NOMO-1 treated with DMSO at 0.1 percent for 48 hours (cell line): Measurements from ENCODE around the gene ASTN2.

ENCODE experiments used
- DNase-seq: peaks from one replicate; lab custom pipeline; 2025; ENCODE audit not compliant: unreplicated experiment; lab: John Stamatoyannopoulos, UW

Gene ASTN2

DNA sequence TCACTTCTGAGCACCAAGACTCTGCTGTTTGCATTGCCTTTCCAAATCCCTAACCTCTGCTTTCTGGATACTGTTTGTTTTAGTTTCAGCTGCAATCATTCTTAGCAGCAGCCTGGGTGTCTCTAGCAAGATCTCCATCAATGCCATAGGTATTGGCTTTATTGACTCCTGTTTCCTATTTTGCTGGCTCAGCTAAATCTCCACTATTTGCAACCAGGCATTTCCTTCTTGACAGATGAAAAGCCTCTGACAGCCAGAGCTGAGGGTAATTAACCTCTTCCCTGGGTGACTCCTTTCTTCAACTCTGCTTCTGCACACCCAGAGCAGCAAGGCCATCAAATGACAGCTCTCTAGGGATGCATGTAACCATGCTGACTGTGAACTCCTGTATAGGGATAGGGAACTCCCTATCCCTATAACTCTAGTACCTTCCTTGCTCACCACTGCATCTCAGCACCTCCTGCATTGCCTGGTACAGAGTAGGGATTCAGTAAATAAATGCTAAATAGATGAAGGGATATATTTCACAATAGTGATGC is 434.2 kb downstream of the ASTN2 start:
- DNase-seq, result no peak

DNA sequence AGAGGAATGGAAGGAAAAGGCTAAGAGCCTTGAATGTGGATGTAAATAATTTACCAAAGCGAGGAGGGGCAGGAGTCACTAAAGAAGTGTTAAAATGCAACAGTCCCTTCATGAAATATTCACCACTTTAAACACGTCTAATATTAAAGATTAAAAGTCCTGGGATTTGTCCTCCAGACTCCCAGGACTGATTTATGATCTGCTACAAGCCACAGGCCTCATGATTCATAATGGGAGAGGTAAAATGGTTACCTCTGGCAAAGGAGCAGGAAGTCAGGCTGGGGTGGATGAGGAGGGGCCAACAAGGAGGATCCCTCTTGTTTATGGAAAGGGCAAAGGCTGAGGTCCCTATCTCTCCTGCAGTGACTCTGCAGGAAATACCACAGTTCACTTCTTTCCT is 435.4 kb downstream of the ASTN2 start:
- no peak for DNase-seq

DNA sequence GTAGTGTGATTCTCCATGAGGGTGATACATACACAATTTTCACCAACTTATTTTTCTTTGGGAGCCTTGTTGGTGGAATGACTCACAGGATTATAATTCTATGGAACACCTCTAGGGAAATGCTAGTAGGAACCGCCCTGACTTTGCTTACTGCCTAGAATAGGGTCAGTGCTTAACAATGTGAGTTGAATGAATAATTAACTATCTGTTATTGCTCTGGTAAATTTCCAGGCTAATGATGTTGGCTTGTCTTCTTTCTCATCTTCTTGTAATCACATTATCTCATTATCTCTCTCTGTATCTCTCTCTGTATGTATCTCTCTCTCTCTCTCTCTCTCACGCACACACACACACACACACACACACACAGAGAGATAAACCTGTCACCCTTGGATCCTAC is 436.7 kb downstream of the ASTN2 start:
- no peak for DNase-seq

DNA sequence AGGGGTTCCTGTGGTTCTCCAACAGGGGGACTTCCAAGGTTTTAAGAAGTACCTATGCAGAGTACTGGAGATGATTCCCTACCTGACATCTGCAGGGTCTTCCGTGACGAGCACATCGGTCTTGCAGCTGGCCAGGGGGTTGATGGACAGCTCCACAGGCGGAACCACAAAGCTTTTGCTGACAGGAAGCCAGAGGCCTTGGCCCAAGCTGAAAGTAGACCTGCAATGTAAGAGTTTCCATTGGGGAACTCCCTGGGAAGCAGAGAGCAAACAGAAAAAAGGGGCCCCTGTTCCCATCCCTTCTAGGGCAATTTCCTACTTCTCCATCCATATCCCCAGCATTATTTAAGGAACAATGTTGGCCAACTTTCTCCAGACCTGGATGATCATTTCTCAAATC is 439.7 kb downstream of the ASTN2 start:
- no peak for DNase-seq

DNA sequence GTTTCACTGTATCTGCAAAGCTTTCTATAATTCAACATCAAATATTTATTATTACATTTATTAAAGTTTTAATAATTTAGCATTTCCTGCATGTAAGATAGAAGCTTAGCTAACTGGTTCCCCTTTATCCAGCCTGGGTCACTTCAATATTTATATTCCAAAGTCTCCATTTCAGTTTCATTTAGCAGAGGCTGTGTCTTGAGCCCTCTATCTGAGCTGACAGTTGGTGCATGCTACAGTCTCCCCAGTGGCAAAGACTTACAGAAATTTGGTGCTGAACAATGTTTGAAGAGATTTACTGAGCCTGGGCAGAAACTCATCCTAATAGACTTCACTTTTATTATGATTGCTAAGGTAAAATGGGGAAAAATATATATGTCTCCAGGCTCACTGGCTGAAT is 448.7 kb downstream of the ASTN2 start:
- DNase-seq, result no peak

DNA sequence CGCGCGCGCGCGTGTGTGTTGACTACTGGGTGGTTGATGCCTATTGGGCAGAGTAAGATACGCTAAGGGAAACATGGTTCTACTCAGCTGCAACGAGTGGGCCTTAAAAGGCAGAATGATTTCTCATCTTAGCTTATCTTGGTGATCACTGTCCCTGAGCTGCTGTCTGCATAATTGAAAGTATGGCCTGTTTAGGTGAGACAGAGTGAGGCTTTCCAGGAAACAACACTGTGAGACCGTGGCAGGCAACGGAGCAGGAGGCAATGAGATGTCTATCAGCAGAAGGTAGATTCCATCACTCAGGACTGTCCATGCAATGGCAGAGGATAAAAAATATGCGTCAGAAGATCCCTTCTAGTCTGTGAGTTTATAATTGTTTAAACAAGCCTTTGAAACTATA is 450.6 kb downstream of the ASTN2 start:
- DNase-seq, result no peak

DNA sequence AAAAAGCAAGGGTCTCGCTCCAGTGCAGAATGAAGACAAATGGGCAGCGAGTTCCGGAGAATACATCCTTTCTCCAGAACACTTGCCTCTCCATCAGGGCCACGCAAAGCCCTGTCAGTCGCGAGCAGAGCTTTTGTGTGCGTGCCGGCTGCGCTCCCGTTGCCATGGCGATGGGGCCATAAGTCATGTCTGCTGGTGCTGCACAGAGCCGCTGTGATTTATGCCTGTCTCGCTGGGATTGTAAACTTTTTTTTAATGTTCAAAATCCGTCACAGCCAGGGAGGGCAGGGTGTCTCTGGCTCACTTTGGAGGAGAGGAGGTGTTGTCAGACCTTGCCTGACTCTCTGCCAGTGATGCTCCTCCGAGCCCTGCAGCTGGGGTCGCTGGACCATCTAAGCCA is 455.0 kb downstream of the ASTN2 start:
- DNase-seq, result no peak

DNA sequence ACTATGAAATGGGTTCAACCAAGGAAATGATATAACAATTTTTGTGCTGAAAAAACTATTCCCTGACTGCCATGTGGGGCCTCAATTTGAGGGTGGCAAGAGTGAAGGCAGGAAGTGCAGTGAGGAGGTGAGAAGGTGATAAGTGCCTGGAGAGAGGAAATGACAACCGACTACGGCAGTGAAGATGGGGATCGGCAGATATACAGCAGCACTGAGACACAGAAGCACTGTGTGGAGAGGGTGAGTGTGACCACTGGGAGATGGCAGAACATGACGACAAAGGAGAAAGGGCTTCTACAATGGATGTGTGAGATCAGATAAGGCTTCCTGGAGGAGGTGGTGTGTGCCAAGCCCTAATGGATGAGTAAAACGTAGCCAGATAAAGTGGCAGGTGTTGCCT is 456.0 kb downstream of the ASTN2 start:
- DNase-seq, result no peak

DNA sequence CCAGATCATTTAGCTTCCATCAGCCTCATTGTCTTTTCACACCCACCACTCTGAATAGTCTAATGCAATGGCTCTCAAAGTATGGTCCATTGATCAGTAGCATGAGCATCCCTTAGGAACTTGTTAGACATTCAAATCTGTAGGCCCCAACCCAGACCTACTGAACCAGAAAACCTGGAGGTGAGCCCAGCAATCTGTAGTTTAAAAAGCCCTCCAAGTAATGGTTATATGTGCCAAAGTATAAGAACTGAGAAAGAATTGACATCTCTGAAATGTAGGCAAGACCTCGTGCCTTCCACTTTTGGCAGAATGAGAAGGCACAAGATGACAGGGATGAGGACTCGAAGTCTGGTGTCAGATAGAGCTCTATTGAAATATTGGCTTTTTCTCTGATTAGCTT is 460.1 kb downstream of the ASTN2 start:
- DNase-seq, result no peak

DNA sequence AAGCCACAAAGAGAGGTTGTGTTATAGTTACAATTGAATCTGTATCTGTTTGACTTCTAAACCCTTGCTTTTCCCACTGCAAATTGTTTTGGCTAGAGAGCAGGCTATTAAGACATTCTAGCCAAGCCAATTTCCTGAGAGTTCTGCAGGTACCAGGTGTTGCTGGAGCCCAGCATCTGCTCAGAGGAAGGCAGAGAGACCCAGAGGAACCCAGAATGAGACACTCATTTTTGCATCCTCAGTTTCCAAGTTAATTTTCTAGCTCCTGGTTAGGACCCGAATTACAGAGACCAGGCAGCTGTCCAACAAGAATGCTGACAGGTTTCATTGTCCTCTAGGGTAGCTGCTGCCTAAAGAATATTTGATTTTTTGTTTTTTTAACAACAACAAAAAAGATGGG is 461.6 kb downstream of the ASTN2 start:
- no peak for DNase-seq

DNA sequence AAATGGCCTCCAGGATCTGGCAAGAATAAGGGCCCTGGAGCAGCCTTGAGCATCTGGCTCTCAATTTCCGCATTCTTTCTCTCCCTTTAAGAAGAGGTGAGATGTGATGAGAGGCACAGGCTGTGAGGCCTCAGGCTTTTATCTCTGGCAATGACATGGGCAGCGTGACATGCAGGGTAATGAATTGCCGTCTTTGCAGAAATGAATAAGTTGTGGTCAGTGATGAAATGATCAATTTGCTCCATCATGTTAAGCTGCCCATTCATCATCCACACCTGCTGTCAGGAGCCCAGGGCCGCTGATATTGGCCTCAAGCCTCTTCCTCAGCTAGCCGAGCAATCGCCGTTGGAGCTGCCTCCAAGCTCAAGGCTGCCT is 462.4 kb downstream of the ASTN2 start:
- DNase-seq, result no peak

DNA sequence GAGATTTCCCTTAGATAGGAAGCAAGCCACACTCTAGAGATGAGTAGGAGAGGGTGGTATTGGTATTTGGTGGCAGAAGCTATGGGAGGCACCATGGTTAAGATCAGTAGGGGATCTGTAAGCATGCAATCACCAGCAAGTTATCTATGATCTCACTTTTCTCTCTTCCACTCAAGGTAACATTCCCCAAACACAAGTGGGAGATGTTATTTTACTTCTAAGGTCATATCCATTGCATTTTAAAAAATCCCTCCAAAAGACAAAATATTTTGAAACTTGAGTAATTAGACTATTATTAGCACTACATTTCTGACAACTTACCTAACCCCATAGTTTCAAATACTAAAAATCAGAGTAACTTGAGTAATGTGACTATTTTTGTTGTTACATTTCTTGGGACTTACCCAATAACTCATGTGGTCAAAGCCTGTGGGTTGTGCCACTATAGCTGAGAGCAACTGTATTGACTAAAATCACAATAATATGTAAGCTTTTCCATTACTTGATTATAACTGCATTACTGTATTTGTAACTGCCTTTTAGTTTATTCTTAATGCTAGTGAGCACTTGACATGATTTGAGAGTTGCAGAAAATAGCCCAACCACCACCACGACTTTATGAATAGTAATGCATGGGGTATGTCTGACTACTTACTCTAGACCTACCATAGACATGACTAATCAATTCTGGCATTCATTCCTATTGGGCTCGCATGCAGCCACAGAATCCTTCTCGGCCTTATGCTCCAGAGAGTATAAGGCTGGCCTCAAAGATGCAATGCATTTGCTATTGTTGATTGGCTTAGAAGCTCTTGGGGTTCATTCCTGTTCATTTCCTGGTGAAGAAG is 463.0 kb downstream of the ASTN2 start:
- DNase-seq, result no peak

DNA sequence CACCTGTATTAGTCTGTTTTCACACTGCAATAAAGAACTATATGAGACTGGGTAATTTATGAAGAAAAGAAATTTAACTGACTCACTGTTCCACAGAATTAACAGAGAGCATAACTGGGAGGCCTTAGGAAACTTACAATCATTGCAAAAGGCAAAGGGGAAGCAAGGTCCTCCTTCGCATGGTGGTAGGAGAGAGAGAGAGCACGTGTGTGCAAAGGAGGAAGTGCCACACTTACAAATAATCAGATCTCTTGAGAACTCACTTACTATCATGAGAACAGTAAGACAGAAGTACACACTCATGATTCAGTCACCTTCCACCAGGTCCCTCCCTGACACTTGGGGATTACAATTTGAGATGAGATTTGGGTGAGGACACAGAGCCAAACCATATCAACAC is 469.0 kb downstream of the ASTN2 start:
- peak; percentile 76 for DNase-seq

DNA sequence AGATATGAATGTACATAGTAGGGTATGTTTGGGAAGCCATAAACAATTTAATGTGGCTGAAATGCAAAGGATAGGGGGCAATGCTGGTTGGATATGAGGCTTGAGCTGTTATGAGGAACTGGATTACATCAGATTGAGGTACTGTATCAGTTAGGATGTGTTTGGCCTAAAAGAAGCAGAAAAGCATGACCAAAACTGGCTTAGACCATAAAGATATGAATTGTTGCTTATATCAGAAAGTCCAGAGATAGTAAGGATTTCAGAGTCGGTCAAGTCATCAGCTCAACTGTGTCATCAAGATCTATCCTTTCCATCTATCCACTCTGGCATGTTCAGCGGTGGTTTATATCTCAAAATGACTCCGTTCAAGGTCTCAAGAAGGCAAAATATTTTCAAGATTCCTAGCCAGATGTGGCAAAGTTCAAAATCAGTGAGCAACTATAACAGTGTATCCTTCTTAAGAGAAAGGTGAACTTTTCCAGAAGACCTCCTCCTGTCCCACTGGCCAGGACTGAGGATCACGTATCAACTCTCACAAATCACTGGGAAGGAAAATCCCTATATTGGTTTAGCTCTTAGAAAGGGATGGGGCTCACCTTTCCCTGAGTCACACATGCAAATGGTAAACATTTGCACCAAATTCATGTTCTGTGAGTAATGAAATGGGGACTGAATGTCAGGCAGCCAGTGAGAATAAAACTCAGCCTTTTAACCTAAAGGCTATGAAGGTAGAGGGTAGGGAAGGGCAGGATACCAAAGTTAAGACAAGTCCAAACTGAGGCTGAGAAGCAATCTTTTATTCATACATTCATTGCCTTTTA is 469.9 kb downstream of the ASTN2 start:
- DNase-seq, result no peak

DNA sequence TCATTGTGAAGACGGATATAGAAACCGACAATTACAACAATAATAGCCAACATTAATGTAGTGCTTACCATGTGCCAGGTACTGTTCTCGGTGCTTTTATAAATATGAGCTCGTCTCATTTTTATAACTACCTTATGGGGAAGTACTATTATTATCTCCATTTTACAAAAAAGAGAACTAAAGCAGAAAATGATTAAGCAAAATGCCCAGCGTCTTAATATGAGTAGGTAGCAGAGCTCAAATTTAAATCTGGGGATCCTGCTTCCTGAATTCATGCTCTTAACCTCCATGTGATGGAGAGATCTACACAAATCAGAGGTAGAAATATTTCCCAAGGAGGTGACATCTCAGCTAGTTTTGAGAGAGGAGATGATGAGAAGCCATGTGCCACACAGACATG is 470.9 kb downstream of the ASTN2 start:
- peak; percentile 8 for DNase-seq

DNA sequence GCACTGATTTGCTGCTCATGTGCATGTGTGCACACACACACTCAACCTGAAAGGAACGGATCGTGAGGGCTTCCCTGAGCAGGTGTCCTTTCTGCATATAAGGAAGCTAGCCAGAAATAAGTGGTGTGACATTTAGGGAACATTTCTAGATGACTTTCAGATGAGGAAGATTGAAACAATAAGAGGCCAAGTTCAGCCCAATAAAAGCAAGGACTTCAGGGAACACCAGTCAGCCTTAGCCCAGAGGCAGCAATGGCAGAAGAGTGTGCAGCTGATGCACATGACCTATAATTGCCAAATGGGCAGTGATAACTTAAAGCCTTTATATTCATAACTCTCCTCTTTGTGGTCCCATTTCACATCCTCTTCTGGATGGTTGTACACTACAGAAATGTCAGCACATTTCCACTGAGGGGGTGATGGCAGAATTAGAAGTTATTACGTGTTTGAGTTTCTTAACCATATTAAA is 472.2 kb downstream of the ASTN2 start:
- DNase-seq, result no peak

DNA sequence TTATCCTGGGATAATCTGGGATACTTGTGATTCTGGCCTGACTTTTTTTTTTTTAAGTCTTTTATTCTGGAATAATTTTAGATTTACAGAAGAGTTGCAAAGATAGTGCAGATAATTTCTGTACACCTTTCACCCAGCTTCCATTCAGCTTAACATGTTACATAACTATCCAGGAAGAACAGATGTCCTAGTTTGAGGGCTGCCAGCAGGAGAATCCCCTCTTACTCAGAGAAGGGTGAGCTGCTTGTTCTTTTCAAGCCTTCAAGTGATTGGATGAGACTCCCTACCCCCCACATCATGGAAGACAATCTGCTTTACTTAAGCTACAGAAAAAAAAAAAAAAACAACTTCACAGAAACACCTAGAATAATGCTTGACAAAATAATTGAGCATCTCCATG is 473.6 kb downstream of the ASTN2 start:
- no peak for DNase-seq

DNA sequence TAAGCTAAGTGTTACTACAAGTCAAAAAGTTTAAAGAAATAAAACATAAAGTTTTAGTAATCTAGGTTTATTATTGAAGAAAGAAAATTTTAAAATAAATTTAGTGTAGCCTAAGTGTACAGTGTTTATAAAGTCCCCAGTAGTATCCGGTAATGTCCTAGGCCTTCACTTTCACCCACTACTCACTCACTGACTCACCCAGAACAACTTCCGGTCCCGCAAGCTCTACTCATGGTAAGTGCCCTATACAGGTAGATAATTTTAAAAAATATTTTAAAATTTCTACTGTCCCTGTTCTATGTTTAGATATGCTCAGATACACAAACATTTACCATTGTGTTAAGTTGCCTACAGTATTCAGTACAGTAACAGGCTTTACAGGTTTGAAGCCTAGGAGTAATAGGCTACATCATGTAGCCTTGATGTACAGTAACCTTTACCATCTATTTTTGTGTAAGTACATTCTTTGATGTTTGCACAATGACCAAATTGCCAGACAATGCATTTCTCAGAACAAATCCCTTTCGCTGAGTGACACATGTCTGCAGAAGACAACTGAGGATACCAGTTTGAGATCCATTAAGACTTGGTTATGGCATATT is 474.1 kb downstream of the ASTN2 start:
- no peak for DNase-seq

DNA sequence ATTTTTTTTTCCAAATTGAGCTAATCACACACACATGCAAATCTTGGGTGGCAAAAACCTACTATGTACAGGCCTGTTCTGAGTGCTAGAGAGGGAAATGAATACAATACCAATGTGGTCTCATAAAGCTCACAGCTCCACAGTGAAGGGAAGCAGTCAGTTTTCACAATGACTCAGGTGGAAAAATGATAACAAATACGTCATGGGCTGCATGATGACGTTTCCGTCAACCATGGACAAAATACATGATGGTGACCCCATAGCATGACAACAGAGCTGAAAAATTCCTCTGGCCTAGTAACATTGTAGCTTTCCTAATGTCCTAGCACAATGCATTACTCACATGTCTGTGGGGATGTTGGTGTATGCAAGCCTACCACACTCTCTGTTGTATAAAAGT is 475.2 kb downstream of the ASTN2 start:
- DNase-seq, result no peak

DNA sequence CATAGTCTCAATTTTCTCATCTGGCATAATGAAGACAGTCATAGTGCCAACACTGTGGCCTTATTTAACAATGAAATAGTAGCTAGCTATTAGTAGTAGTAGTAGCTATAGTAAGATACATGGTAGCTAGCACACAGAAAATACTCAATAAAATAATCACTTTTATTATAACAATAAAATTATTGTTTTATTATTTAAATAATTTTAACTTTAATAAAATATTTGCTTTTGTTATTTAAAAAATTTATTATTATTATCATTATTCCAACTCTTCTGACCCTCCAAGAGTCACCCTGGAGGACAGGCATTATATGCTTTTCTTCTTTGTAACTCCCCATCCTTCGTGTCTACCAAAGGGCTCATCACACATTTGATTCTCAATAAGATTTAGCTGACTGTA is 475.7 kb downstream of the ASTN2 start:
- no peak for DNase-seq

DNA sequence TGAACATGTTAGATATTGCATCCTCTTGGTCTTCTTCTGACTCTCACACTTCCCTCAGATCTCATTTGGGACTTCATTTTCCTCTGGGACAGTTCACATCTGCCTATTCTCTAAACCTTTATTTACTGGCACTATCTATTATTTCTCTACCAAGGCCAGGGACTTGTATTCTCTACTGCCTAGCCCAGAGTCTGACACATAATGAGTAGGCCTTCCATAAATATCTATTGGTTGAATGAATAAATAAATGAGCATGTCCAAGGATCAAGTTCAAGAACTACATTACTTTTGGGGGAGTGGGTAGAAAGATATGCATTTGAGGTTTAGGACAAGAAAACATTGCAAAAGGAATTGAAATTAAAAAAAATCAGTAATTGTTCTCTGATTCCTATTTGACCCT is 477.5 kb downstream of the ASTN2 start:
- DNase-seq, result no peak
